ENCODE results near the gene DSCAM. TPM values are rescaled to one million over a fixed set of nuclear protein-coding genes. Genes with fewer than 3 reads are reported as not detected.

The DSCAM gene
- total and polyA plus RNA-seq, 2 experiments from 2014 or later, result 0.07 TPM; not detected in 1

DNA sequence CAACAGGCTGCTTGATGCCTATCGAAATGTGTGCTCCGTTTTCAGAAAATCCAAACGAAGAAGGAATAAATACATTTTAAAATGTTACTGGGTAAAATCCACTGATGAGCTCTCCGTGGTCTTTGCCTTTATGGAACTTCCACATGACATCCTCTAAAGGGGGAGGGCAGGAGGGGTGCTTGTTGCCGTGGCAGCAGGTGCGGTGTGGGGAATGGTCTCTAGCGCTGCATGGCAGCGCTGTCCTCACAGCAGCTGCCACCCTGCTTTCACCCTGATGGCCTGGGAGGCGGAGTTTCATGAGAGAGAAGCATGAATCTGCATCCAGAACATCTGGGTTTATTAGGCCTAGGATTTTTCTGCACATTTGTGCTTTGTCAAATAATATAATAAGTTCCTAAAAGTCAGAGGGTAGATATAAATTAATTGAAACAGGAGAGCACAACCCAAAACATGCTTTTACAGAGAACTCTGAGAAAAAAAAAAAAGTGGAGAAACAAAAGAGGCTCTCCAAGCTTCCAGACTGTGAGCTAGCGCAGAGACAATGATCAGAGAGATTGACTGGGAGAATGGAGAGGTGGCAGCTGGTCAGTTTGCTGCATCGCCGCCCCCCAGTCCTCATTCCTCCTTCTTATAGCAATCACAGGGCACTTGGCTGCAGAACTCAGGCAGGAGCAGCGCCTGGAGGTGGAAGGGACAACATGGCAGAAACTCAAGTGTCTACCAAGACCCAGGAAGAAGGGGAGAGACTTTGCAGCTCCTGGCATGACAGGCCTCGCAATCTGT is 228.6 kb downstream of the DSCAM start:
- Mint-ChIP-seq H3K9me3 (peaks cover 67% of the 10 kb centered on the region), H3K36me3 (ENCODE audit: low read depth) (peaks cover 7% of the 10 kb centered on the region; the same call in 1 of the 3 replicates), H3K4me1 (peaks cover 22% of the 10 kb centered on the region), H3K27me3 (ENCODE audit: insufficient read depth, low read depth, poor library complexity) (peaks cover 2% of the 10 kb centered on the region), H3K27ac (no peak overlapping the region), H3K4me3 (no peak overlapping the region)
- no peaks in the 10 kb centered on the region for H3K27me3 ChIP-seq (ENCODE audit: insufficient read depth)
- no peaks in the 10 kb centered on the region for H3K36me3 ChIP-seq (ENCODE audit: insufficient read depth)
- no peak for DNase-seq (ENCODE audit: low spot score)
- no peak for TF ChIP-seq ZNF331 (CRISPR knock-in tag; IDR thresholded peaks at IDR 0.05; ENCODE audit: low read depth)
- no peak for TF ChIP-seq ZNF114 (CRISPR knock-in tag; IDR thresholded peaks at IDR 0.05)
- no peak for TF ChIP-seq CREB1 (CRISPR knock-in tag; IDR thresholded peaks at IDR 0.05; ENCODE audit: low read depth)
- no peak for TF ChIP-seq EZH2 (IDR thresholded peaks at IDR 0.05; ENCODE audit: low read depth, unreplicated experiment)
- TF ChIP-seq, protein P1, sequence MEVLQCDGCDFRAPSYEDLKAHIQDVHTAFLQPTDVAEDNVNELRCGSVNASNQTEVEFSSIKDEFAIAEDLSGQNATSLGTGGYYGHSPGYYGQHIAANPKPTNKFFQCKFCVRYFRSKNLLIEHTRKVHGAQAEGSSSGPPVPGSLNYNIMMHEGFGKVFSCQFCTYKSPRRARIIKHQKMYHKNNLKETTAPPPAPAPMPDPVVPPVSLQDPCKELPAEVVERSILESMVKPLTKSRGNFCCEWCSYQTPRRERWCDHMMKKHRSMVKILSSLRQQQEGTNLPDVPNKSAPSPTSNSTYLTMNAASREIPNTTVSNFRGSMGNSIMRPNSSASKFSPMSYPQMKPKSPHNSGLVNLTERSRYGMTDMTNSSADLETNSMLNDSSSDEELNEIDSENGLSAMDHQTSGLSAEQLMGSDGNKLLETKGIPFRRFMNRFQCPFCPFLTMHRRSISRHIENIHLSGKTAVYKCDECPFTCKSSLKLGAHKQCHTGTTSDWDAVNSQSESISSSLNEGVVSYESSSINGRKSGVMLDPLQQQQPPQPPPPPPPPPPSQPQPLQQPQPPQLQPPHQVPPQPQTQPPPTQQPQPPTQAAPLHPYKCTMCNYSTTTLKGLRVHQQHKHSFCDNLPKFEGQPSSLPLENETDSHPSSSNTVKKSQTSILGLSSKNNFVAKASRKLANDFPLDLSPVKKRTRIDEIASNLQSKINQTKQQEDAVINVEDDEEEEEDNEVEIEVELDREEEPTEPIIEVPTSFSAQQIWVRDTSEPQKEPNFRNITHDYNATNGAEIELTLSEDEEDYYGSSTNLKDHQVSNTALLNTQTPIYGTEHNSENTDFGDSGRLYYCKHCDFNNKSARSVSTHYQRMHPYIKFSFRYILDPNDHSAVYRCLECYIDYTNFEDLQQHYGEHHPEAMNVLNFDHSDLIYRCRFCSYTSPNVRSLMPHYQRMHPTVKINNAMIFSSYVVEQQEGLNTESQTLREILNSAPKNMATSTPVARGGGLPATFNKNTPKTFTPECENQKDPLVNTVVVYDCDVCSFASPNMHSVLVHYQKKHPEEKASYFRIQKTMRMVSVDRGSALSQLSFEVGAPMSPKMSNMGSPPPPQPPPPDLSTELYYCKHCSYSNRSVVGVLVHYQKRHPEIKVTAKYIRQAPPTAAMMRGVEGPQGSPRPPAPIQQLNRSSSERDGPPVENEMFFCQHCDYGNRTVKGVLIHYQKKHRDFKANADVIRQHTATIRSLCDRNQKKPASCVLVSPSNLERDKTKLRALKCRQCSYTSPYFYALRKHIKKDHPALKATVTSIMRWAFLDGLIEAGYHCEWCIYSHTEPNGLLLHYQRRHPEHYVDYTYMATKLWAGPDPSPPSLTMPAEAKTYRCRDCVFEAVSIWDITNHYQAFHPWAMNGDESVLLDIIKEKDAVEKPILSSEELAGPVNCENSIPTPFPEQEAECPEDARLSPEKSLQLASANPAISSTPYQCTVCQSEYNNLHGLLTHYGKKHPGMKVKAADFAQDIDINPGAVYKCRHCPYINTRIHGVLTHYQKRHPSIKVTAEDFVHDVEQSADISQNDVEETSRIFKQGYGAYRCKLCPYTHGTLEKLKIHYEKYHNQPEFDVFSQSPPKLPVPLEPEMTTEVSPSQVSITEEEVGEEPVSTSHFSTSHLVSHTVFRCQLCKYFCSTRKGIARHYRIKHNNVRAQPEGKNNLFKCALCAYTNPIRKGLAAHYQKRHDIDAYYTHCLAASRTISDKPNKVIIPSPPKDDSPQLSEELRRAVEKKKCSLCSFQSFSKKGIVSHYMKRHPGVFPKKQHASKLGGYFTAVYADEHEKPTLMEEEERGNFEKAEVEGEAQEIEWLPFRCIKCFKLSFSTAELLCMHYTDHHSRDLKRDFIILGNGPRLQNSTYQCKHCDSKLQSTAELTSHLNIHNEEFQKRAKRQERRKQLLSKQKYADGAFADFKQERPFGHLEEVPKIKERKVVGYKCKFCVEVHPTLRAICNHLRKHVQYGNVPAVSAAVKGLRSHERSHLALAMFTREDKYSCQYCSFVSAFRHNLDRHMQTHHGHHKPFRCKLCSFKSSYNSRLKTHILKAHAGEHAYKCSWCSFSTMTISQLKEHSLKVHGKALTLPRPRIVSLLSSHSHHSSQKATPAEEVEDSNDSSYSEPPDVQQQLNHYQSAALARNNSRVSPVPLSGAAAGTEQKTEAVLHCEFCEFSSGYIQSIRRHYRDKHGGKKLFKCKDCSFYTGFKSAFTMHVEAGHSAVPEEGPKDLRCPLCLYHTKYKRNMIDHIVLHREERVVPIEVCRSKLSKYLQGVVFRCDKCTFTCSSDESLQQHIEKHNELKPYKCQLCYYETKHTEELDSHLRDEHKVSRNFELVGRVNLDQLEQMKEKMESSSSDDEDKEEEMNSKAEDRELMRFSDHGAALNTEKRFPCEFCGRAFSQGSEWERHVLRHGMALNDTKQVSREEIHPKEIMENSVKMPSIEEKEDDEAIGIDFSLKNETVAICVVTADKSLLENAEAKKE (CRISPR knock-in tag; IDR thresholded peaks at IDR 0.05), result no peak
- H3K4me1 ChIP-seq (ENCODE audit: insufficient read depth), result peaks cover 8% of the 10 kb centered on the region
- H2AFZ ChIP-seq, result no peak overlapping the region
- no peak for ATAC-seq
- no peak overlapping the region for H3K4me3 ChIP-seq
- H3F3A ChIP-seq (replicated peaks; ENCODE audit: low read depth), result no peaks in the 10 kb centered on the region
- no peaks in the 10 kb centered on the region for H4K20me1 ChIP-seq (replicated peaks; ENCODE audit: insufficient read depth)
- no peaks in the 10 kb centered on the region for H3K9me2 ChIP-seq (ENCODE audit: insufficient read depth)
- no peak overlapping the region for H3K27ac ChIP-seq (ENCODE audit: low read depth)
- no peak overlapping the region for H3K4me2 ChIP-seq
- H3K79me2 ChIP-seq (replicated peaks; ENCODE audit: insufficient read depth), result no peaks in the 10 kb centered on the region

GRCh38 chr21:40616377-40616704 is 230.6 kb downstream of the DSCAM start:
- Histone ChIP-seq H3K79me2 (replicated peaks; ENCODE audit: insufficient read depth) (no peaks in the 10 kb centered on the region), H3K4me2 (no peak overlapping the region), H2AFZ (no peak overlapping the region), H3K4me3 (no peak overlapping the region), H3K27ac (ENCODE audit: low read depth) (no peak overlapping the region), H3K27me3 (ENCODE audit: insufficient read depth) (no peaks in the 10 kb centered on the region), H3K4me1 (ENCODE audit: insufficient read depth) (no peaks in the 10 kb centered on the region), H3F3A (replicated peaks; ENCODE audit: low read depth) (no peaks in the 10 kb centered on the region), H3K36me3 (ENCODE audit: insufficient read depth) (no peaks in the 10 kb centered on the region), H3K9me2 (ENCODE audit: insufficient read depth) (no peaks in the 10 kb centered on the region), H4K20me1 (replicated peaks; ENCODE audit: insufficient read depth) (no peaks in the 10 kb centered on the region)
- H3K36me3 Mint-ChIP-seq (ENCODE audit: low read depth), result peaks cover 11% of the 10 kb centered on the region; the same call in 1 of the 3 replicates
- no peak for DNase-seq (ENCODE audit: low spot score)
- no peak for ATAC-seq
- H3K4me1 Mint-ChIP-seq, result peaks cover 9% of the 10 kb centered on the region
- no peak overlapping the region for H3K27ac Mint-ChIP-seq
- H3K9me3 Mint-ChIP-seq, result peaks cover 69% of the 10 kb centered on the region
- H3K4me3 Mint-ChIP-seq, result no peak overlapping the region
- H3K27me3 Mint-ChIP-seq (ENCODE audit: insufficient read depth, low read depth, poor library complexity), result no peaks in the 10 kb centered on the region
- no peak for TF ChIP-seq EZH2 (IDR thresholded peaks at IDR 0.05; ENCODE audit: low read depth, unreplicated experiment)
- no peak for TF ChIP-seq CREB1 (CRISPR knock-in tag; IDR thresholded peaks at IDR 0.05; ENCODE audit: low read depth)
- TF ChIP-seq EZH2phosphoT487 (IDR thresholded peaks at IDR 0.05; ENCODE audit: unreplicated experiment), result no peak
- TF ChIP-seq ZNF331 (CRISPR knock-in tag; IDR thresholded peaks at IDR 0.05; ENCODE audit: low read depth), result no peak

All from GM23338 (cell line).